Dendritic cell treated with granulocyte-macrophage colony-stimulating factor and Interleukin-4, amounts not matched to agents 40 ng/mL and 50 ng/mL, for 4 days (primary cell): ENCODE measurements around the gene P2RY11.

Experiments
- H3K27ac Mint-ChIP-seq: one replicate; pipeline ENCODE4 v1.8.0; 2022; ENCODE audit warnings: mild to moderate bottlenecking, mixed read lengths
- H3K27me3 Mint-ChIP-seq: one replicate; pipeline ENCODE4 v1.8.0; 2022; ENCODE audit warnings: mild to moderate bottlenecking, mixed read lengths
- H3K36me3 Mint-ChIP-seq: one replicate; pipeline ENCODE4 v1.8.0; 2022; ENCODE audit warnings: low read depth, mixed read lengths
- H3K4me1 Mint-ChIP-seq: one replicate; pipeline ENCODE4 v1.8.0; 2022; ENCODE audit warnings: low read depth, mixed read lengths
- H3K4me3 Mint-ChIP-seq: one replicate; pipeline ENCODE4 v1.8.0; 2022; ENCODE audit warnings: mild to moderate bottlenecking, moderate library complexity, mixed read lengths
- H3K9me3 Mint-ChIP-seq: one replicate; pipeline ENCODE4 v1.8.0; 2022; ENCODE audit warnings: mixed read lengths
- intact Hi-C: fragments of 100-400 bp; cut with micrococcal nuclease; formaldehyde crosslinking; loops from one replicate; pipeline ENCODE4 v1.15.0; 2022

The P2RY11 gene

GRCh38 chr19:10087296-10088061 is 24.0 kb upstream of the P2RY11 start:
- intact Hi-C loops: no loop called here
- Mint-ChIP-seq H3K4me3 (peak overlapping the region; percentile 88), H3K9me3 (no peaks in the 10 kb centered on the region), H3K4me1 (peaks cover 26% of the 10 kb centered on the region), H3K27me3 (peaks cover 2% of the 10 kb centered on the region), H3K27ac (peak overlapping the region; percentile 83), H3K36me3 (peaks cover 57% of the 10 kb centered on the region)

GRCh38 chr19:10088949-10089554 is 22.4 kb upstream of the P2RY11 start:
- peaks cover 73% of the 10 kb centered on the region for H3K36me3 Mint-ChIP-seq
- H3K4me1 Mint-ChIP-seq: peaks cover 26% of the 10 kb centered on the region

GRCh38 chr19:10089801-10090375 is 21.6 kb upstream of the P2RY11 start:
- no peaks in the 10 kb centered on the region for H3K9me3 Mint-ChIP-seq
- peaks cover 2% of the 10 kb centered on the region for H3K27me3 Mint-ChIP-seq
- intact Hi-C loops: no loop called here
- peak overlapping the region; percentile 30 for H3K27ac Mint-ChIP-seq
- H3K36me3 Mint-ChIP-seq: peaks cover 74% of the 10 kb centered on the region
- H3K4me3 Mint-ChIP-seq: no peak overlapping the region
- H3K4me1 Mint-ChIP-seq: peaks cover 26% of the 10 kb centered on the region

More at GRCh38 chr19:10088949-10089554, 22.4 kb upstream of the P2RY11 start:
- intact Hi-C loops: no loop called here
- H3K27me3 Mint-ChIP-seq: peaks cover 2% of the 10 kb centered on the region
- peak overlapping the region; percentile 30 for H3K27ac Mint-ChIP-seq
- H3K4me3 Mint-ChIP-seq: no peak overlapping the region
- H3K9me3 Mint-ChIP-seq: no peaks in the 10 kb centered on the region

GRCh38 chr19:10091370-10091687 is 20.2 kb upstream of the P2RY11 start:
- Mint-ChIP-seq H3K4me1 (peaks cover 32% of the 10 kb centered on the region), H3K4me3 (no peak overlapping the region), H3K9me3 (no peaks in the 10 kb centered on the region), H3K36me3 (peaks cover 67% of the 10 kb centered on the region), H3K27ac (no peak overlapping the region), H3K27me3 (peaks cover 2% of the 10 kb centered on the region)
- intact Hi-C loops: no loop called here

- H3K9me3 Mint-ChIP-seq: no peaks in the 10 kb centered on the region
- intact Hi-C loops: no loop called here
- H3K4me1 Mint-ChIP-seq: peaks cover 26% of the 10 kb centered on the region
- peaks cover 61% of the 10 kb centered on the region for H3K36me3 Mint-ChIP-seq
- H3K27ac Mint-ChIP-seq: no peak overlapping the region
- peaks cover 2% of the 10 kb centered on the region for H3K27me3 Mint-ChIP-seq
- H3K4me3 Mint-ChIP-seq: no peak overlapping the region
Observed at GRCh38 chr19:10091895-10092641, 19.4 kb upstream of the P2RY11 start.

GRCh38 chr19:10092648-10093294 is 18.7 kb upstream of the P2RY11 start:
- no peaks in the 10 kb centered on the region for H3K9me3 Mint-ChIP-seq
- H3K4me3 Mint-ChIP-seq: no peak overlapping the region
- peaks cover 54% of the 10 kb centered on the region for H3K36me3 Mint-ChIP-seq
- H3K4me1 Mint-ChIP-seq: peaks cover 19% of the 10 kb centered on the region
- no peak overlapping the region for H3K27ac Mint-ChIP-seq
- peaks cover 2% of the 10 kb centered on the region for H3K27me3 Mint-ChIP-seq
- intact Hi-C loops: no loop called here

GRCh38 chr19:10093295-10094186 is 18.0 kb upstream of the P2RY11 start:
- peaks cover 25% of the 10 kb centered on the region for H3K4me1 Mint-ChIP-seq
- intact Hi-C loops: no loop called here
- H3K36me3 Mint-ChIP-seq: peaks cover 53% of the 10 kb centered on the region
- no peaks in the 10 kb centered on the region for H3K9me3 Mint-ChIP-seq
- peaks cover 2% of the 10 kb centered on the region for H3K27me3 Mint-ChIP-seq
- no peak overlapping the region for H3K27ac Mint-ChIP-seq
- no peak overlapping the region for H3K4me3 Mint-ChIP-seq

- Mint-ChIP-seq H3K9me3 (no peaks in the 10 kb centered on the region), H3K4me3 (no peak overlapping the region), H3K27ac (peak overlapping the region; percentile 86), H3K4me1 (peaks cover 36% of the 10 kb centered on the region), H3K27me3 (peaks cover 2% of the 10 kb centered on the region), H3K36me3 (peaks cover 36% of the 10 kb centered on the region)
- intact Hi-C loops: no loop called here
Observed at GRCh38 chr19:10095622-10095947, 15.9 kb upstream of the P2RY11 start.

- peak overlapping the region; percentile 86 for H3K27ac Mint-ChIP-seq
- H3K36me3 Mint-ChIP-seq: peaks cover 31% of the 10 kb centered on the region
- intact Hi-C loops: no loop called here
- peak overlapping the region; percentile 75 for H3K4me3 Mint-ChIP-seq
- H3K9me3 Mint-ChIP-seq: no peaks in the 10 kb centered on the region
- peaks cover 41% of the 10 kb centered on the region for H3K4me1 Mint-ChIP-seq
- peaks cover 2% of the 10 kb centered on the region for H3K27me3 Mint-ChIP-seq
Observed at GRCh38 chr19:10095948-10096614, 15.4 kb upstream of the P2RY11 start.

- peak overlapping the region; percentile 86 for H3K27ac Mint-ChIP-seq
- peak overlapping the region; percentile 75 for H3K4me3 Mint-ChIP-seq
- peaks cover 2% of the 10 kb centered on the region for H3K27me3 Mint-ChIP-seq
- intact Hi-C loops: no loop called here
- peaks cover 26% of the 10 kb centered on the region for H3K36me3 Mint-ChIP-seq
- peaks cover 44% of the 10 kb centered on the region for H3K4me1 Mint-ChIP-seq
- no peaks in the 10 kb centered on the region for H3K9me3 Mint-ChIP-seq
Observed at GRCh38 chr19:10096615-10096963, 14.9 kb upstream of the P2RY11 start.

- Mint-ChIP-seq H3K27ac (peak overlapping the region; percentile 68), H3K4me1 (peaks cover 71% of the 10 kb centered on the region), H3K9me3 (no peaks in the 10 kb centered on the region), H3K36me3 (no peaks in the 10 kb centered on the region), H3K27me3 (no peaks in the 10 kb centered on the region), H3K4me3 (no peak overlapping the region)
- intact Hi-C loops: no loop called here
Observed at GRCh38 chr19:10100163-10100785, 11.2 kb upstream of the P2RY11 start.

- Mint-ChIP-seq H3K27ac (peak overlapping the region; percentile 84), H3K36me3 (peaks cover 18% of the 10 kb centered on the region), H3K9me3 (no peaks in the 10 kb centered on the region), H3K4me1 (peaks cover 87% of the 10 kb centered on the region), H3K4me3 (no peak overlapping the region), H3K27me3 (no peaks in the 10 kb centered on the region)
- intact Hi-C loops: no loop called here
Observed at GRCh38 chr19:10102787-10103236, 8.7 kb upstream of the P2RY11 start.
